ENCODE measurements around the gene PRKAG2. TPM values are rescaled to one million over a fixed set of nuclear protein-coding genes. Genes with fewer than 3 reads are reported as not detected.

The PRKAG2 gene
- total RNA-seq, 1 donor from 2014 or later: 13.5 TPM

DNA sequence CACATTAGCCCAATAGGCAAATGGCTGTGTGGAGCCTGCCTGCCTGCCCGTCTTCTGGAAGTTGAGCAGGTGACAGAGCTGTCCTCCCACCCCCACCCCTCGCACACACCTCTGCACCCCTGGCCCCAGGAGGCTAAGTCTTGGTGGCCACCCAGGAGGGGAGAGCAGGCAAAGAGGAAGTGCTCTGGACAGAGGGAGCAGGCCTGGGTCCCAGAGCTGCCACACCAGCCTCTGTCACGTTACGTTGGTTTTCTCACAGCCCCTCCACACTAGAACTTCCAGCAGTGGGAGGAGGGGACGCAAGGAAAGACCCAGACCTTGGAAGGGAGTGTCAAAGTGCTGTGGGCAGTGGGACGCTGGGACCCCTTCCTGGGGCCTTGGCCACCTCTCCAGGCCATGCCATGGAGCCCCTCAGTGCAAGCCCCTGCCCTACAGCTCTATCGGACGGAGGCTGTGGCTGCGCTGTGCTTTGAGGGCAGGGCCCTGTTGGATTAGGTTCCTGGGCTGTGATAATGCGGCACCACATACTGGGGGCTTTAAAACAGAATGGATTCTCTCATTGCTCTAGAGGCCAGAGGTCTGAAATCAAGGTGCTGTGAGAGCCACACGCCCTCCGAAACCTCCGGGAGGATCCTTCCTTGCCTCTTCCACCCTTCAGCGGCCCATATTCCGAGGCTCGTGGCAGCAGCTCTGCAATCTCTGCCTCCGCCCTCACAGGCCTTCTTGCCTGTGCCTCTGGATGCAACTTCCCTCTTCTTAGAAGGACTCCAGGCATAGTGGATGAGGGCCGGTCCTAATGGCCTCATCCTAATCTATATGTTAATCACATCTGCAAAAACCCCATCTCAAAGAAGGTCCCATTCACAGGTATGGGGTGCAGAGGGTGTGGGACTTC, 9.9 kb downstream of the PRKAG2 start:
- DNase-seq (ENCODE audit: low read depth in 2 of 2): no peak

DNA sequence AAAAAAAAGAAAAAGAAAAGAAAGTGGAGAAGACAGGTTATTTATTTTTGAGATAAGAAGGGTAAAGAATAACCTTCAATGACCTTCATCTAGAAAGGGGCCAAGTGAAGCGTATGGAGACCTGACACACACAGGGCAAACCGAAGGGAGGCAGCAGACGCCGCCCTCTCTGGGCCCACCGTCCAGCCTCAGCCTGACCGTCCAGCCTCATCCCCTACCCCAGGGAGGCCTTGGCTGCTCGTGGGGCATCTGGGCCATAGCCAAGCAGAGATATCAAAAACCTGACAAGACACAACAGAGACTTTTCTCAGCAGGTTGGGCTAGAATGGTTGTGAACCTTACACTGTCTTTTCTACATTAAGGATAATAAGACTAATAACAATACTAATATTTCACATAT, 10.9 kb downstream of the PRKAG2 start:
- DNase-seq (ENCODE audit: low read depth in 2 of 2): no peak

DNA sequence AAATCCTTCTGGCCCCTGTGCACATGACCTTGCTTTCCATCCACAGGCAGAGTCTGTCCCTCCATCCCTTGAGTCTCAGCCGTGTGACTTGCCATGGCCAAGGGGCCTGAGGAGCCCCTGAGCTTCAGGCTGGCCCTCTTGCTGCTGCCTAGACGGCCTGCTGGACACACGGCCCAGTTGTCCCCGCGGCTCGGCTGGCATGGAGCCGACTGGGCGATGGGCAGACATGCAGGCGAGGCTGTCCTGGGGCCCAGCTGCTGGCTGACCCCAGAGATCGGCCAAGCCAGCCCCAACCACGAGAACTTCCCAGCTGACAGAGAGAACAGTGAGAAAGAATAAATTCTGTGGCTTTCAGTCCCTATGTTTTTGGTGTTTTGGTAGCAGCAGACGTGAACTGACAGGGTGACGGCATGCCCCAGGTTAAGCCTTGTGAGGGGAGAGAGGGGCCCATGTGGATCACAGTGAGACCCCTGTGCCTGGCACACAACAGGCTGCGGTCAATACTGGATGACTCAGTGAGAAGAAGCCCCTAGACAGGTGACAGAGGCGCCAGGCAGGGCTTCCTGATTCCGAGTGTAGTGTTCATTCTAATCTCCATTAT, 11.7 kb downstream of the PRKAG2 start:
- DNase-seq (ENCODE audit: low read depth in 2 of 2): peak in 1 of 2 donors; percentile 55

DNA sequence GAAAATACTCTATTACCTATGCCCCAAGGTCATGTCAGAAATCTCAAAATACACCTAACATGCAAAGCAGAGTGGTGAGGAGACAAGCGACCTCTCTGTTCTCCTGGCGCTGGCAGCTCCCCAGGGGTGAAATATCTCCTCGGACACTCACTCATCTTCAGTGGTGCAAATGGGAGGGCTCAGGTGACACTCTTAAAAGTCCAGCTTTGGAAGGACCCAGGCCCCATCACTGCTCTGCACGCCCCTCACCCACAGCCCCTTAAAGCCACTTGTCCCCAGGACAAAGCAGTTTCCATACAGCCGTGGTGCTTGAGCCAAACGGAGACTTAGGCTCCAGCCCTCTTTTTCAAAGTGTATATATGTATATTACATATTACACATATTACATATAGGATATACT, 12.4 kb downstream of the PRKAG2 start:
- no peak for DNase-seq (ENCODE audit: low read depth in 2 of 2)

GRCh38 chr7:151864081-151864480, 12.8 kb downstream of the PRKAG2 start:
- peak in 1 of 2 donors; percentile 32 for DNase-seq (ENCODE audit: low read depth in 2 of 2)

DNA sequence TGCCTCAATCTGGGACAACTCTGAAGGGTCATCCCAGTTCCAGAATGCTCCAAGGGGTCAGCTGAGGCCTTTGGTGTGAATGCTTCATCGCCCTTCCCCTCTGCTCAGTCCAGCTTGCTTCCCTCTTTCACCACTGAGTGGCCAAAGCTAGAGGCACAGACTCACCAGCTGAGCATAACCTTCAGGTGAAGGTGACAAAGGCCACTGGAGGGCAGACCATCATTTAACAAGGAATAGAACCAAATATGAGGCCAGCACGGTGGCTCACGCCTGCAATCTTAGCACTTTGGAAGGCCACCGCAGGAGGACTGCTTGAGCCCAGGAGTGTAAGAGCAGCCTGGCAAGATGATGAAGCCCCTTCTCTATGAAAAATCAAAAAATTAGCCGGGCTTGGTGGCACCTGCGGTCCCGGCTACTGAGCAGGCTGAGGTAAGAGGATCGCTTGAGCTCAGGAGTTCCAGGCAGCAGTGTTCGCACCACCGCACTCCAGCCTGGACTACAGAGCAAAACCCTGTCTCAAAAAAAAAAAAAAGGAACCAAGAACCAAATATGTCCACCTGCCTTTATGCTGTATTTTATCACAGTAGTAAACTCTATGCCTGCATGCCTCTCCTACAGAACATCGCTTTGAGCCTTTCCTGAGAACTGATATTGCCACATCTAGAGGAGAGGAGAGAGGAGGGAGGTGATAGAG, 13.4 kb downstream of the PRKAG2 start:
- no peak for DNase-seq (ENCODE audit: low read depth in 2 of 2)

GRCh38 chr7:151862606-151863381, 14.1 kb downstream of the PRKAG2 start:
- no peak for DNase-seq (ENCODE audit: low read depth in 2 of 2)

DNA sequence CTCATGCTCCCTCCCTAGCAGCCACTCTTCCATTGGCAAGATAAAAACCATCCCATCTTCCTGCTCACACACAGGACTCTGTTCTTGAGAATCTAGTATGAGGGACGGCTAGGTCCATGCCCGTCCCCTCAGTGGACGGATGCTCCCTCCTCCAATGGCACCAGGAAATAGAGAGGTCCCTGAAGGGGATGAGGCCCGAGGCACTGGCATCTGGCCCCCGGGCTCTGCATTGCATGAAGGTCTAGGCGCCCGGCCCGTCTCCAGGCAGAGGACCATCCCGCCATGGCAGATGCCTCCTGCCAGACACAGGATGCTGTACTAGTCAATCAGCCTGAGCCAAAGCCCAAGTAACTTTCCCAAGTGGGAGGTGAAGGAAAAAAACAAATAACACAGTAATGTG, 15.0 kb downstream of the PRKAG2 start:
- no peak for DNase-seq (ENCODE audit: low read depth in 2 of 2)

- DNase-seq (ENCODE audit: low read depth in 2 of 2): no peak
Observed at GRCh38 chr7:151860771-151861170, 16.1 kb downstream of the PRKAG2 start.

GRCh38 chr7:151859948-151860685, 16.8 kb downstream of the PRKAG2 start:
- no peak for DNase-seq (ENCODE audit: low read depth in 2 of 2)

DNA sequence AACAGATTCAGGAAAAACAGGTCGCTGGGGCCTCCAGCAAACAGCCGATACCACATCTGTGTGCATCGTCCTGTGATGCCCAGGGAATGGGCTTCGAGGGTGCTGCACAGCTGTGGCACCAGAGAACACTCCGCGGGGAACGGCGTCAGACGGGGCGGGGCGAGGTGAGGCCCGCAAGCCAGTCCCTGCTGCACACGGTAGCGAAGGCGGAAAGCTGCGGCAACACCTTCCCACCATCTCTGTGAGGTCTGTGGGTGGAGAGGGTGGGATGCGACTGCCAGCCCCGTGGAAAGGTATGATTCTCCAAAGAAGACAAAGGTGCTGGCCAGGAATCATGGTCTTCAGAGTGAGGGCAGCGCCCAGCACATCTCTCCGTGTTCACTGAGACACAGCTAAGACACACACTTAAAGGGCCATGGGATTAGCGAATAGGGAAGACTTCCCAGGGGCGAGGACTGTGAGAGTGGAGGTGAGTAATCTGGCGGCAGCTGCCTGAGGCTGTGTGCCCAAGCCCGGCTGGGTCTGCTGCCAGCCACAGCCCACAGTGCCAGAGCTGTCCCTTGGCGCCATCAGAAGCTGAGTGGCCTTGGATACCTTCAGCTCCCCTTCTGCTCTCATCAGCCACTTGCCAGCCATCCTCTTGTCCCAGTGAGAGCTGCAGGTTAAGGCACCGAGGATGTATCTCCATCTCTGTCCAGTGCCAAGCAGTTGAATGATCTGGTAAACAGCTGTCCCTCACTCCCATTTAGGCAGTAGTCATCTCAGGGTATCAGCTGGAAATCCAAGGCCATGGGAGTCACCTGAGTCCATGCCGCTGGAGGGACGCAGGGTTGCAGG, 17.6 kb downstream of the PRKAG2 start:
- no peak for DNase-seq (ENCODE audit: low read depth in 2 of 2)

DNA sequence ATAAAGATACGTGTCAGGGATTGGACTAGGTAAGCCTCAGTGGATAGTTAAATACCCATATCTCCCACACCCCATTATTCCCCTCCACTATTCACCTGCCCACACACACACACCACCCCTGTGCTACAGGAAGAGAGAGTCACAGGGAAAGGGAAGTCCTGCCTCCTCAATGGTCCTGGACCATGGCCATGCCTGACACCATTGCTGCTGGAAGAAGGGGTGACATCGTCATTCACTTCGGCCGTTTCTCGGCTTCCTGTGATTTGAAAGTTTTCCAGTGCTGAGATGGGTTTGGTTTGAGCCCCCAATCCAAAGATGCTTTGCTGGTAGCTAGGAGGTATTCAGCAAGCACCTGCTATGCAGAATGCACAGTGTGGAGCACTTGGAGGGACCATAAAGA, 18.5 kb downstream of the PRKAG2 start:
- no peak for DNase-seq (ENCODE audit: low read depth in 2 of 2)

DNA sequence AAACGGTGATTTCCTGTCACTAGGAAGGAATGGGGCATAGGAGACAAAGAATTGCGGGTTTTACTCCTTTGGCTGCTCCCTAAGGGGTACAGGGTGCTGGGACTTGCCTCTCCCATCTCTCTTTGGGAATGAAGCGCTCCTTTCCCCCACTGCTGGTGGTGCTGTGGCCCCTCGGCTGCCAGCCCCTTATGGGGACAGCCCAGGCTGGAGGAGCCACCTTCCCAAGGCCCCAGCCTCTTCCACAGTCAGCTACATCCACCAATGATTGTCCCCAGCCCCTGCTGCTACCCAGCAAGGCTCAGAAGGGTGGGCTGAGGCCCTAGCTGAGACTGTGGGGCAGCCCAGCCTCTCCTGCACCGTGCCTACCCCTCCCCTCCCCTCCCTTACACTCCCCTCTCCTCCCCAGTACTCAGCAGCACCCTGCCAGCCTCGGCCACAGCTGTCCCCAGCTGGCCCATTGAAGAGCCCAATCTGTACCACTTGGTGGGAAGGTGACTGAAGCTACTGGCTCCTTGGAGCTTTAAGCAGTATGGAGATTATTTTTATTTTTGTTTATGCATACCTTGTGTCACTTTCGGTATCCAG, 19.0 kb downstream of the PRKAG2 start:
- DNase-seq (ENCODE audit: low read depth in 2 of 2): no peak

- DNase-seq (ENCODE audit: low read depth in 2 of 2): no peak
Observed at GRCh38 chr7:151857412-151857811, 19.5 kb downstream of the PRKAG2 start.

- DNase-seq (ENCODE audit: low read depth in 2 of 2): no peak
Observed at GRCh38 chr7:151856516-151856915, 20.4 kb downstream of the PRKAG2 start.

- no peak for DNase-seq (ENCODE audit: low read depth in 2 of 2)
Observed at GRCh38 chr7:151856098-151856497, 20.8 kb downstream of the PRKAG2 start.

- DNase-seq (ENCODE audit: low read depth in 2 of 2): no peak
Observed at GRCh38 chr7:151854720-151855071, 22.2 kb downstream of the PRKAG2 start.

GRCh38 chr7:151853896-151854719, 22.8 kb downstream of the PRKAG2 start:
- DNase-seq (ENCODE audit: low read depth in 2 of 2): no peak
